HG03196 (cell line): Measurements from ENCODE around the gene MYCBP2.
"Not testable (repeated sequence)": the region's sequence is repeated elsewhere in the genome, so short reads cannot be mapped to it uniquely, and the experiment has no call there.

Experiments used
- ATAC-seq: cut with Tn5 transposase; IDR thresholded peaks from one replicate; pipeline ENCODE4 v1.9.1; 2021; ENCODE audit not compliant: unreplicated experiment

MYCBP2 gene

GRCh38 chr13:77337159-77337558 is 10.3 kb upstream of the MYCBP2 start:
- no peak for ATAC-seq

GRCh38 chr13:77335543-77335942 is 8.6 kb upstream of the MYCBP2 start:
- ATAC-seq = no peak

- no peak for ATAC-seq
Observed at GRCh38 chr13:77333594-77333993, 6.7 kb upstream of the MYCBP2 start.

- no peak for ATAC-seq
Observed at GRCh38 chr13:77331421-77331820, 4.5 kb upstream of the MYCBP2 start.

- no peak for ATAC-seq
Observed at GRCh38 chr13:77329911-77330584, 3.2 kb upstream of the MYCBP2 start.

- peak; percentile 58 for ATAC-seq
Observed at GRCh38 chr13:77329133-77329910, 2.4 kb upstream of the MYCBP2 start.

- peak; percentile 5 for ATAC-seq
Observed at GRCh38 chr13:77328819-77329132, 1.9 kb upstream of the MYCBP2 start.

GRCh38 chr13:77325371-77325980 is 1.4 kb downstream of the MYCBP2 start:
- ATAC-seq = no peak

- no peak for ATAC-seq
Observed at GRCh38 chr13:77323858-77324257, 3.0 kb downstream of the MYCBP2 start.

- no peak for ATAC-seq
Observed at GRCh38 chr13:77319536-77319935, 7.4 kb downstream of the MYCBP2 start.

- no peak for ATAC-seq
Observed at GRCh38 chr13:77318741-77319140, 8.2 kb downstream of the MYCBP2 start.

- ATAC-seq = no peak
Observed at GRCh38 chr13:77316430-77316829, 10.5 kb downstream of the MYCBP2 start.

- ATAC-seq = not testable (repeated sequence)
Observed at GRCh38 chr13:77315509-77315908, 11.4 kb downstream of the MYCBP2 start.

- ATAC-seq = no peak
Observed at GRCh38 chr13:77313923-77314322, 13.0 kb downstream of the MYCBP2 start.

- no peak for ATAC-seq
Observed at GRCh38 chr13:77312311-77312710, 14.6 kb downstream of the MYCBP2 start.

- ATAC-seq = no peak
Observed at GRCh38 chr13:77310579-77311279, 16.2 kb downstream of the MYCBP2 start.

GRCh38 chr13:77310161-77310560 is 16.7 kb downstream of the MYCBP2 start:
- no peak for ATAC-seq

- ATAC-seq = no peak
Observed at GRCh38 chr13:77309254-77309653, 17.6 kb downstream of the MYCBP2 start.

- no peak for ATAC-seq
Observed at GRCh38 chr13:77306458-77306857, 20.4 kb downstream of the MYCBP2 start.

GRCh38 chr13:77305266-77305665 is 21.6 kb downstream of the MYCBP2 start:
- ATAC-seq = no peak

GRCh38 chr13:77300176-77301037 is 26.5 kb downstream of the MYCBP2 start:
- no peak for ATAC-seq
